NB4 (cell line): ENCODE data around the gene TBC1D28.
"Not testable (repeated sequence)": the region's sequence is repeated elsewhere in the genome, so short reads cannot be mapped to it uniquely, and the experiment has no call there.

Source experiments
- MYC ChIP-seq: IDR thresholded peaks from 2 replicates; pipeline ENCODE4 v1.6.1; 2011; ENCODE audit warnings: low read depth, low read length
- POLR2A ChIP-seq: IDR thresholded peaks from 2 replicates; pipeline ENCODE4 v1.6.1; 2011; ENCODE audit warnings: mild to moderate bottlenecking; ENCODE audit not compliant: insufficient read length; ENCODE audit errors: extremely low read depth
- TF ChIP-seq, protein P1 (sequence below): IDR thresholded peaks from one replicate; pipeline ENCODE4 v1.5.1; 2012; ENCODE audit warnings: low read depth, low read length
- TF ChIP-seq, protein P2 (sequence below): IDR thresholded peaks from 2 replicates; pipeline ENCODE4 v1.6.1; 2011; ENCODE audit warnings: low read depth, low read length

DNA sequence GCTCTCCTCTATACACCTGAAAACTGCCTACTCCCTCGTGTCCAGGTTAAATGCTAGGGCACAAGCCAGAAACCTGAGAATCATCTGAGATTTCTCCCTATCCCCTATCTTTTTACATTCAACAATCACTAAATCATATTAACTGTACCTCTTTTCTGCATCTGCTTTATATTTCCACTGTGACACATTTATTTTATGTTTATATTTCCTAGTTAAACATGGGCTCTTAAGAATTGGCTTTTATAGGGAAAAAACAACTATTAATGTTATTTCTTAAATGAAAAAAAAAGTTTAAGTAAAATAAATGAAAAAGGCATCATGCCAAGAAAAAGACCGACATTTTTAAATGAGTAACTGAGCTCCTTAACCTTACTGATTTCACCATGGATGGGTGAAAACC lies 26.6 kb downstream of the TBC1D28 start:
- TF ChIP-seq, protein P1, sequence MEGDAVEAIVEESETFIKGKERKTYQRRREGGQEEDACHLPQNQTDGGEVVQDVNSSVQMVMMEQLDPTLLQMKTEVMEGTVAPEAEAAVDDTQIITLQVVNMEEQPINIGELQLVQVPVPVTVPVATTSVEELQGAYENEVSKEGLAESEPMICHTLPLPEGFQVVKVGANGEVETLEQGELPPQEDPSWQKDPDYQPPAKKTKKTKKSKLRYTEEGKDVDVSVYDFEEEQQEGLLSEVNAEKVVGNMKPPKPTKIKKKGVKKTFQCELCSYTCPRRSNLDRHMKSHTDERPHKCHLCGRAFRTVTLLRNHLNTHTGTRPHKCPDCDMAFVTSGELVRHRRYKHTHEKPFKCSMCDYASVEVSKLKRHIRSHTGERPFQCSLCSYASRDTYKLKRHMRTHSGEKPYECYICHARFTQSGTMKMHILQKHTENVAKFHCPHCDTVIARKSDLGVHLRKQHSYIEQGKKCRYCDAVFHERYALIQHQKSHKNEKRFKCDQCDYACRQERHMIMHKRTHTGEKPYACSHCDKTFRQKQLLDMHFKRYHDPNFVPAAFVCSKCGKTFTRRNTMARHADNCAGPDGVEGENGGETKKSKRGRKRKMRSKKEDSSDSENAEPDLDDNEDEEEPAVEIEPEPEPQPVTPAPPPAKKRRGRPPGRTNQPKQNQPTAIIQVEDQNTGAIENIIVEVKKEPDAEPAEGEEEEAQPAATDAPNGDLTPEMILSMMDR, result not testable (repeated sequence)
- TF ChIP-seq POLR2A, MYC: not testable (repeated sequence)
- TF ChIP-seq, protein P2, sequence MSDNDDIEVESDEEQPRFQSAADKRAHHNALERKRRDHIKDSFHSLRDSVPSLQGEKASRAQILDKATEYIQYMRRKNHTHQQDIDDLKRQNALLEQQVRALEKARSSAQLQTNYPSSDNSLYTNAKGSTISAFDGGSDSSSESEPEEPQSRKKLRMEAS, result not testable (repeated sequence)
